Measurements from ENCODE around the gene ACTN2. TPM values are rescaled to one million over a fixed set of nuclear protein-coding genes. Genes with fewer than 3 reads are reported as not detected.

The ACTN2 gene
- total RNA-seq, 1 experiment from 2014 or later, result 0.07 TPM

DNA sequence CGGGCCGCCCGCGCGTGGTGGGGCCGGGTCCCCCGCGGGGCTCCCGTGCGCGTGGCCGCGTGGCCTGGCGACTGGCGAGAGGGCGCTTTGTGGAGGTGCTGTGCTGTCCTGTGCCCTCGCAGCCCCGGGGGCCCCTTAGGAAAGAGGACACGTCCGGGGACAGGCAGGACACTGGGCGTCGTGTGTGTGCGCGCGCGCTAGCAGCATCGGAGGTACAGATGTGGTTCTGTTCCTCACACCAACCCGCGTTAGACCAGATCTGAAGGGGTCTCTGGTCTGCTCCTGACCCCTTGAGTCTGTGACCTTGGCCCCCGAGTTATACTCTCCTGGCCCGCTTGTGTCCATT, 489 bp downstream of the ACTN2 start:
- peak overlapping the region; percentile 28 for H3K4me3 ChIP-seq
- DNase-seq, result no peak

GRCh38 chr1:236687273-236687672, 974 bp downstream of the ACTN2 start:
- H3K4me3 ChIP-seq, result peak overlapping the region; percentile 28
- H3K27me3 ChIP-seq, result peaks cover 26% of the 10 kb centered on the region
- no peaks in the 10 kb centered on the region for H3K9me3 ChIP-seq
- H3K36me3 ChIP-seq, result no peaks in the 10 kb centered on the region
- no peak for DNase-seq

More for the DNA sequence above, 489 bp downstream of the ACTN2 start:
- H3K36me3 ChIP-seq, result no peaks in the 10 kb centered on the region
- no peaks in the 10 kb centered on the region for H3K9me3 ChIP-seq
- H3K27me3 ChIP-seq, result peaks cover 26% of the 10 kb centered on the region

- H3K27me3 ChIP-seq, result peaks cover 26% of the 10 kb centered on the region
- no peak for DNase-seq
- no peaks in the 10 kb centered on the region for H3K9me3 ChIP-seq
- H3K36me3 ChIP-seq, result no peaks in the 10 kb centered on the region
- no peak overlapping the region for H3K4me3 ChIP-seq
Measured at GRCh38 chr1:236688705-236689104, 2.4 kb downstream of the ACTN2 start.

GRCh38 chr1:236689713-236690569, 3.6 kb downstream of the ACTN2 start:
- H3K36me3 ChIP-seq, result no peaks in the 10 kb centered on the region
- no peak for DNase-seq
- no peak overlapping the region for H3K4me3 ChIP-seq
- H3K27me3 ChIP-seq, result peaks cover 26% of the 10 kb centered on the region
- no peaks in the 10 kb centered on the region for H3K9me3 ChIP-seq

- no peak for DNase-seq
- H3K4me3 ChIP-seq, result no peak overlapping the region
- H3K9me3 ChIP-seq, result no peaks in the 10 kb centered on the region
- peaks cover 18% of the 10 kb centered on the region for H3K27me3 ChIP-seq
- H3K36me3 ChIP-seq, result no peaks in the 10 kb centered on the region
Measured at GRCh38 chr1:236691348-236691747, 5.0 kb downstream of the ACTN2 start.

DNA sequence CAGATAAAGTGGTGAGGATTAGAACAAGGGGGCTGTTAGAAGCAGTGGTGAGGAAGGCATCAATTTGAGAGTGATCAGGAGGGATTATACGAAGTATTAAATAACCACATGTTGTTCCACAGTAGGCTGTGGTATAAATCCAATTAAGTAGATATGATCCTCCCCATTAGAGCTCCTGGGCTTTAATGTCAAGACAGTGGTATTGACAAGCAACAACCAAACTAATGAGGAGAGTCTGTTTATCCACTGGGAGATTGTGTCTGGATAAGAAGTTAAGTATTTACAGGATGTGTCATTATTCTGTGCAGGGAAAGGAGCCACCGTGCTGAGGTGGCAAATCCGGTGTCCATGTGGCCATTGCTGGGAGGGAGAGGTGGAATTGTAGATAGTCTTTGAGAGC, 5.8 kb downstream of the ACTN2 start:
- Histone ChIP-seq H3K27me3 (peaks cover 15% of the 10 kb centered on the region), H3K36me3 (no peaks in the 10 kb centered on the region), H3K9me3 (no peaks in the 10 kb centered on the region), H3K4me3 (no peak overlapping the region)
- DNase-seq, result no peak

- Histone ChIP-seq H3K4me3 (no peak overlapping the region), H3K27me3 (peaks cover 9% of the 10 kb centered on the region), H3K9me3 (no peaks in the 10 kb centered on the region), H3K36me3 (no peaks in the 10 kb centered on the region)
- no peak for DNase-seq
Measured at GRCh38 chr1:236692742-236693141, 6.4 kb downstream of the ACTN2 start.

DNA sequence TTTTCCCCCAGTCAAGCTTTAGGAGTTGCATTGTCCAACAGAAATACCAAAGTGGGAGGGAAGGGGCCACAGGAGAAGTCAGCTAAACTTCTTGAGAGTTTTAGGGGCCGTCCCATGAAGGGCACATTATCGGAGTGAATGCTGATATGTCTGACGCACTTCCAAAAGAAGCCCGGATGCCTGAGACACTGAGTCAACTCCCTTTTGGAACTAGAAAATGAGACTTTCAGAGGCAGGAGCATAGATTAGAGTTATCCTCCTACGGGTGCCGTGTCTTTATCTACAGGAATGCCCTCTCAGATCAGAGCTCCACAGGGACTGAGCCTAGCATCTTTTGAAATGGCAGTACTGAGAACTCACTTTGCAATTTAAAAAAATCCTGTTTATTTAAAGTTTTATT, 13.1 kb downstream of the ACTN2 start:
- no peaks in the 10 kb centered on the region; the same call in 1 of the 2 replicates for H3K27me3 ChIP-seq
- no peak for DNase-seq
- no peaks in the 10 kb centered on the region for H3K36me3 ChIP-seq
- no peak overlapping the region for H3K4me3 ChIP-seq
- H3K9me3 ChIP-seq, result no peaks in the 10 kb centered on the region

DNA sequence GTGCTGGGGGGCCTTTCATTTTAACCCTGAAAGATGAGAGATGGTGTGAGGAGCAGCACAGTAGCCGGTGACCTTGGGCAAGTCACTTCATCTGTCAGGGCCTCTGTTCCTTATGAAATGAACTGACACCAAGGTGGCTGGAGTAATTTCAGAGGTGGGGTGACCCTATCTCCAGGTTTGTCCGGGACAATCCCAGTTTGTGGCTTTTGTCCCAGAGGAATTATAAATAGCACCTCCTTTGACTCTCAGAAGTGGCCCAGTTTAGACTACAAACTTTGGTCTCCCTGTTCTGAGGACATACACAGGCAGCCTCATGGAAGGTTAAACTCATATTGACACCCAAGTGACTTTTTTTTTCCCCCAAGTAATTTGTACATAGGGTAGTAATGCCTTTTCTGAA, 14.6 kb downstream of the ACTN2 start:
- Histone ChIP-seq H3K4me3 (no peak overlapping the region), H3K9me3 (no peaks in the 10 kb centered on the region), H3K27me3 (no peaks in the 10 kb centered on the region; the same call in 1 of the 2 replicates), H3K36me3 (no peaks in the 10 kb centered on the region)
- no peak for DNase-seq

- no peaks in the 10 kb centered on the region for H3K9me3 ChIP-seq
- DNase-seq, result no peak
- H3K4me3 ChIP-seq, result no peak overlapping the region
- no peaks in the 10 kb centered on the region; the same call in 1 of the 2 replicates for H3K27me3 ChIP-seq
- no peaks in the 10 kb centered on the region for H3K36me3 ChIP-seq
Measured at GRCh38 chr1:236701782-236702181, 15.5 kb downstream of the ACTN2 start.

- Histone ChIP-seq H3K4me3 (no peak overlapping the region), H3K9me3 (no peaks in the 10 kb centered on the region), H3K27me3 (no peaks in the 10 kb centered on the region; the same call in 1 of the 2 replicates), H3K36me3 (no peaks in the 10 kb centered on the region)
- DNase-seq, result no peak
Measured at GRCh38 chr1:236702791-236703394, 16.6 kb downstream of the ACTN2 start.

GRCh38 chr1:236705771-236706170, 19.5 kb downstream of the ACTN2 start:
- no peak overlapping the region for H3K4me3 ChIP-seq
- no peak for DNase-seq
- no peaks in the 10 kb centered on the region for H3K9me3 ChIP-seq
- no peaks in the 10 kb centered on the region for H3K36me3 ChIP-seq
- no peaks in the 10 kb centered on the region; the same call in 1 of the 2 replicates for H3K27me3 ChIP-seq

DNA sequence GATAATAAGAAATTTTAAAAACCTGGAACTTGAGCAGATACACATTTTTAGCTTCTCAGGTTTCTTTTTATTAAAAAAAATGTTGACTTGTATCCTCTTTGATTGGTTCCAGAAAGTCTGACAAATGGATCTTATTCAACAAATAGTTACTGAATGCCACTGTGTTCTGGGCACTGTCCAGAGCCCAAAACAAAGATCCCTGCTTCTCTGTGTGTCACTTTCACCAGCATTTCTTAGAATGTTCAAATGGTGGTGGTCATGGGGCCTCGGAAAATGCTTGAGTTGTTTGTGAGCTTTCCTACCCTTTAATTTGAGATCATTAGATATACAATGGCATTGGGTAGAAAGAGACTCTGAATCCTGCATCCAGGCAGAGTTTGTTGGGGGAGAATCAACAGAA, 19.9 kb downstream of the ACTN2 start:
- no peak for DNase-seq

GRCh38 chr1:236710328-236710892, 24.1 kb downstream of the ACTN2 start:
- DNase-seq, result no peak

More for the DNA sequence above, 19.9 kb downstream of the ACTN2 start:
- no peak overlapping the region for H3K4me3 ChIP-seq
- no peaks in the 10 kb centered on the region; the same call in 1 of the 2 replicates for H3K27me3 ChIP-seq
- H3K36me3 ChIP-seq, result no peaks in the 10 kb centered on the region
- H3K9me3 ChIP-seq, result no peaks in the 10 kb centered on the region

DNA sequence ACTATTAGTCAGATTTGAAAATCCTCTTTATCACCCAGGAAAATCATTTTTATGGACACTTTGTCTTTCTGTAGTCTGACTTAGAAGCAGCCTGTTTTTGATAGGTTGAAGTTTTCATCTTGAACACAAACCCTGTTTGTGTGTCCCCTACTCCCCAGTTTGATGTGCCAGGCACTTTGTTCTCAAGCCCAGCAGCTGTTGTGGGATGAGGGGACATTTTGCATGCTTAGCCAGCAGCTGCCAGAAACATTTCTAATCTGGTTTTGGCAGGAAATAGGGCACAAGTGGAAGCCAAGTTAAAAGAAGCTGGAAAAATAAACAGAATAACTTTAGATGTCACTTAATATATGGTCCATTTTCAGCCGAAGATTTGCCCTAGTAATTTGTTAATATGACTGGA, 29.9 kb downstream of the ACTN2 start:
- Histone ChIP-seq H3K36me3 (no peaks in the 10 kb centered on the region), H3K4me3 (no peak overlapping the region), H3K27me3 (no peaks in the 10 kb centered on the region), H3K9me3 (no peaks in the 10 kb centered on the region)
- DNase-seq, result peak; percentile 26

More at GRCh38 chr1:236710328-236710892, 24.1 kb downstream of the ACTN2 start:
- Histone ChIP-seq H3K27me3 (no peaks in the 10 kb centered on the region), H3K9me3 (no peaks in the 10 kb centered on the region), H3K36me3 (no peaks in the 10 kb centered on the region), H3K4me3 (no peak overlapping the region)

GRCh38 chr1:236717811-236718210, 31.5 kb downstream of the ACTN2 start:
- Histone ChIP-seq H3K36me3 (no peaks in the 10 kb centered on the region), H3K27me3 (no peaks in the 10 kb centered on the region), H3K9me3 (no peaks in the 10 kb centered on the region), H3K4me3 (no peak overlapping the region)
- no peak for DNase-seq

DNA sequence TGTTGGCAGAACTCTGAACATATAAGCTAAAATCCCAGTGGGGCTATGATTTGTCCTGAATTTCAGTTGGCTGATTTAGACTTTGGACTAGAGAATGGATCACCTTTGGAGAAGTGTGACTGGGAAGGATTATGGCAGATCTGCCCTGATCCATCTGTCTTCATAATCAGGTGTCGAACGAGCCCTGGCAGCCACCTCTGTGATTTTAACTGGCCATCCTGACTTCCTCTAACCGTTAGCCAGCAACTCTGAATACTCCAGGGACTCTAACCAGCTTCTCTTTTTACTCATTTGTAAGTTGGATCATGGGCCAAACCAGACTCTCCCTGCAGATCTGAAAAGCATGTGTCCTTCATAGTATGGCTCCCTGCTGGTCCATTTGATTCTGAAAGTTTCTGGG, 32.0 kb downstream of the ACTN2 start:
- no peak for DNase-seq
- Histone ChIP-seq H3K27me3 (no peaks in the 10 kb centered on the region), H3K4me3 (no peak overlapping the region), H3K36me3 (no peaks in the 10 kb centered on the region), H3K9me3 (no peaks in the 10 kb centered on the region)

Measured in MG63 (cell line).